IMR-90 (cell line): ENCODE data around the gene CLDN24. TPM values are rescaled to one million over a fixed set of nuclear protein-coding genes. Genes with fewer than 3 reads are reported as not detected.

Source experiments
- polyA plus RNA-seq, 3 experiments: library from polyadenylated mRNA; depleted of rRNA; stranded (reverse); fragments of >200 nt; gene quantifications; 2 replicates each; pipeline ENCODE4 v1.2.3, GENCODE V29; 2012; ENCODE audit warnings: low replicate concordance in 1 of 3
- total RNA-seq: library from RNA; depleted of rRNA; stranded (reverse); fragments of >200 nt; gene quantifications from 2 replicates; pipeline ENCODE4 v1.2.3, GENCODE V29; 2012; rRNA removed

Gene CLDN24
- total and polyA plus RNA-seq, 2 of the 4 experiments (the other 2 are of a cell fraction) = not detected

Other genes starting within 250 kb of the CLDN24 start
- 27.4 and 28.1 TPM in 2 replicates for gene WWC2, start 223.2 kb downstream of the CLDN24 start, total RNA-seq
- 25.0 and 26.6 TPM in 2 replicates for gene WWC2, start 223.2 kb downstream of the CLDN24 start, polyA plus RNA-seq (2012; rRNA removed)
- gene CLDN22, start 2.1 kb downstream of the CLDN24 start, total RNA-seq = not detected in 2 replicates
- gene CLDN22, start 2.1 kb downstream of the CLDN24 start, polyA plus RNA-seq (2012; rRNA removed) = not detected in 2 replicates
- 16.4 and 16.8 TPM in 2 replicates for gene CDKN2AIP, start 122.2 kb upstream of the CLDN24 start, total RNA-seq
- 9.0 and 11.0 TPM in 2 replicates for gene CDKN2AIP, start 122.2 kb upstream of the CLDN24 start, polyA plus RNA-seq (2012; rRNA removed)
- 2.5 and 9.7 TPM in 2 replicates for gene ING2, start 182.6 kb upstream of the CLDN24 start, total RNA-seq
- 7.3 and 9.5 TPM in 2 replicates for gene ING2, start 182.6 kb upstream of the CLDN24 start, polyA plus RNA-seq (2012; rRNA removed)